ENCODE data around the gene CIBAR2.

Gene CIBAR2

GRCh38 chr16:85144026-85144915, 32.0 kb upstream of the CIBAR2 start:
- no peak for DNase-seq

DNA sequence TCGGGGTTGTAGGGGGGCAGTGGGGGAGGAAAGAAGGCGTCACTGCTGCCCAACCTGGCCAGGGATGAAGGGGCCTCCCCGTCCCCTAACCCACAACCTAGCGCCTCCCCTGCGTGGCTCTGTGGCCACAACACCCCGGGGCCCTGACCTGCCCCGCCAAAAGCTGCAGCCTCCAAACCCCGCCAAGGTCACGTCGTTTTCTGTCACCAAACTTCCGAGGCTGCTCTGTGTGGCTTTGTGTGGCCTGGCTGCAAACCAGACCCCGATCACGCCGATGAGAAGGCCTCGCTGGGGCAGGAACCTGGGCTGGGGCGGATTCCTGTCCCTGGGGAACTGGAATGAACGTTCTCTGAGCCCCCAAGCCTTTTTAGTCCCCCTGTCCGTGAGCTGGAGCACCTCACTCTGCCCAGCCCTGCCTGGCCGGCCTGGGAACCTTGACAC, 30.5 kb upstream of the CIBAR2 start:
- no peak for DNase-seq

- no peak for DNase-seq
Measured at GRCh38 chr16:85142129-85142513, 29.8 kb upstream of the CIBAR2 start.

- no peak for DNase-seq
Measured at GRCh38 chr16:85141491-85142128, 29.3 kb upstream of the CIBAR2 start.

DNA sequence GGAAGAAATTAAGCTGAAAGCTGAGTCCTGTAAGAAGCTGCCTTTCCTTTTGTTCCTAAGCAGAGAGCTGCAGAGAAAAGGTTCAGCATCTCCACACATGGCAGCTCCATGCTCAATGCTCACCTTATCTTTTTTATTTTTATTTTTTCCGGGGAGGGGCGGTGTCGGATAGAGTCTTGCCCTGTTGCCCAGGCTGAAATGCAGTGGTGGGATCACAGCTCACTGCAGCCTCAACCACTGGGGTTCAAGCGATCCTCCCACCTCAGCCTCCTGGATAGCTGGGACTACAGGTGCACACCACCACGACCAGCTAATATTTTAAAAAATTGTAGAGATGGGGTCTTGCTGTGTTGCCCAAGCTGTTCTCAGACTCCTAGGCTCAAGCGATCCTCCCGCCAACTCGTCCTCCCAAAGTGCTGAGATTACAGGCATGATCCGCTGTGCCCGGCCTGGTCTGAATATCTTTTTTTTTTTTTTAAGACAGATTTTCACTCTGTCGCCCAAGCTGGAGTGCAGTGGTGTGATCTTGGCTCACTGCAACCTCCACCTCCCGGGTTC, 28.3 kb upstream of the CIBAR2 start:
- no peak for DNase-seq

DNA sequence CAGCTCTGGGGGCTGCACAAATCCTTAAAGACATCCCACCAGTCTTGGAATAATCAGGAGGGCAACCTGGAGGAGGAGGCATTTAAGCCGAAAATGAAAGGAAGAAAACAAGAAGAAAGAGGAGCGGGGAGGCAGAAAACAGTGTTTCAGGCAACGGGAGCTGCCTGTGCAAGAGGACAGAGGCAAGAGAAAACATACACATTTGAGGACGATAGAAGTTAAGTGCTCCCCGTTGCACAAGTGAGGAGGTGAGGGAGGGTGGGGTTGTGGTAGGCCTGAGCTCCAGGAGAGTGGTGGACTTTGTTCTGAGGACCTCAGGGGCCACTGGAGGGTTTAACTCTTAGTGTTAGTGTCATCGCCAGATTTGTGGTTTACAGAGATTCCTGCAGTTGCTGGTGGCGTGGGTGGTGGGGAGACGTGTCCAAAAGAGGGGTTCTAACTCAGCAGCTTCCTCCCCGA, 27.6 kb upstream of the CIBAR2 start:
- DNase-seq = no peak

GRCh38 chr16:85138825-85139627, 26.8 kb upstream of the CIBAR2 start:
- DNase-seq = no peak

DNA sequence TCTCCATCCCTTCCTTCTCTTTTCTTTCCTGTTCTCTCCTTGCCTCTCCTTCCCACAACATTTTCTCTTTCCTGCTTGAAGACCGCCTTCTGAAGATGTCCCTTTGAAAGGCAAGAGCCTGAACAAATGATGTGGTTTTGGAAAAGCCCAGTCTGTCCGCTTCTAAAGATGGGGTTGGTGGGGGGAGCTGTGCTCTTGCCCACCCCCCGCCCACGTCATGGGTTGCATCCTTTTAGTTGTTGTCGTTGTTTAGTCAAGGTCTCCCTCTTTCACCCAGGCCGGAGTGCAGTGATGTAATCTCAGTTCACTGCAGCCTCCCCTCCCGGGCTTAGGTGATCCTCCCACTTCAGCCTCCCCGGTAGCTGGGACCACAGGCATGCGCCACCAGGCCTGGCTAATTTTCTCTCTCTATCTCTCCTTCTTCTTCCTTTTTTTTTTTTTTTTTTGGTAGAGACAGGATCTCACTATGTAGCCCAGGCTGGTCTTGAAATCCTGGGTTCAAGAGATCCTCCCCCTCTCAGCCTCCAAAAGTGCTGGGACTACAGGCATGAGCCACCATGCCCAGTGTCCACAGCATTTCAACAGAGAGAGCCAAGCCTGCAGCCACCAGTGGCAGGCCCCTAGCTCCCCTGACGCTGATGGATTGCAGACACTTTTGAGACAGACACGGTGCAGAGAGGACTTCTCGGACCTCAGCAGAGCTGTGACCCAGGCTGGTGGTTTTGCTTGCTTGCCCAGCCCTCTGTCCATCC, 26.0 kb upstream of the CIBAR2 start:
- DNase-seq = no peak

- DNase-seq = no peak
Measured at GRCh38 chr16:85137323-85138072, 25.2 kb upstream of the CIBAR2 start.

DNA sequence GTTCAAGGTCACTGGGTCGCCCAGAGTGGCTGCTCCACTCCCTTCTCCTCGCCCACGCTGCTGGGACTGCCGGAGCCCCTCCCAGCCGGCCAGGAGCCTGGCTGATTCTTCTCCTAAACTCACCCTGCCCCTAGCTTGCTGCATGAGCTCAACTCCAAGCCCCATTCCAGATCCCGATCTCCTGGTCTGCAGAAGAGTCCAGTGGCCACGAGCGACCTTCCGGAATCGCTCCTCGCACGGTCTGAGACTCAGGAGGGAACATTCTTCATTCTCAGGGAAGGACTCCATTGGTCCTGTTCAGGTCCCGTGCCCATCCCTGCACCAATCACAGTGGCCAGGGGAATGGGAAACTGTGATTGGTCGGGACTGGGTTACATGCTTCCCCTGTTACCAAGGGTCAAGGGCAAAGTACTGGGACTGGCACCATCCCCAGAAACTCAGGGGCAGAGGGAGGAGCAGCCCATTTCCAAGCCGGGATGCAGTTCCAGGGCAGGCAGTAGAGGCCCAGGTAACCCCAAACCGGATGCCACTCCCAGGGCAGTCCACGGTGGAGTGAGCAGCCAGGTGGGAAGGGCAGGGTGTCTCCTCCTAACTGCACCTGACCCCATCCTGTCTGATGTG, 24.5 kb upstream of the CIBAR2 start:
- DNase-seq = no peak

- no peak for DNase-seq
Measured at GRCh38 chr16:85136213-85136701, 24.0 kb upstream of the CIBAR2 start.

DNA sequence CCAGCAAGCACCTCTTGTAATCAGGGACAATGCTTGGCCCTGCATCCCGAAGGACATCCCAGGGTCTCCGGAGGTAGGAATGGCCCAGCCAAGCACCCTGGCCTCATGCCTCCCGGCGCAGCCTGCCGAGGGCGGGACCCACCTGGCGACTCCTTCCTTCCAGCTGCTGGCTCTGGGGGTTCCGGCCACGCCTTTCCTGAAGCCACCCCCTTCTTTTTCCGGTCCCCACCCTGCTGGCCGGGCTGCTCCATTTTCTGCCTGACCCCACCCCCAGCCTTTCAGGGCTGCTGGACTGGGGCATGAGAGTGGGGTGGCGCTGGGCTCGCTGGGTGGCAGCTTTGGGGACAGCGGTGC, 22.5 kb upstream of the CIBAR2 start:
- no peak for DNase-seq

- no peak for DNase-seq
Measured at GRCh38 chr16:85134076-85134788, 22.0 kb upstream of the CIBAR2 start.

DNA sequence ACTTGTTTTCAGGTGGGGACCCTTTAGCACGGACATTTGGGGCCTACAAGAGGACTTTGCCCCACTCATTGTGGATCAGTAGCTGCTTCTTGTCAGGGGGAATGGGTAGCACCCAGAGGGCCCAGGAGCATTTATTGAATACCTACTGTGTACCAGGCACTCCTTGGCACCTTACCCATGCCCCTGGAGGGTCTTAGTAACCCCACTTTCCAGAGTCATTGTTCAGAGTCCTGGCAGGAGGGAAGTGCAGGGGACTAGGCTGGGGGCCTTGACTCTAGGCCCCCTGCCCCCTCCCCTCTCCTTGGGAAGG, 21.0 kb upstream of the CIBAR2 start:
- no peak for DNase-seq

GRCh38 chr16:85132456-85133289, 20.4 kb upstream of the CIBAR2 start:
- no peak for DNase-seq

- no peak for DNase-seq
Measured at GRCh38 chr16:85130705-85131028, 18.4 kb upstream of the CIBAR2 start.

DNA sequence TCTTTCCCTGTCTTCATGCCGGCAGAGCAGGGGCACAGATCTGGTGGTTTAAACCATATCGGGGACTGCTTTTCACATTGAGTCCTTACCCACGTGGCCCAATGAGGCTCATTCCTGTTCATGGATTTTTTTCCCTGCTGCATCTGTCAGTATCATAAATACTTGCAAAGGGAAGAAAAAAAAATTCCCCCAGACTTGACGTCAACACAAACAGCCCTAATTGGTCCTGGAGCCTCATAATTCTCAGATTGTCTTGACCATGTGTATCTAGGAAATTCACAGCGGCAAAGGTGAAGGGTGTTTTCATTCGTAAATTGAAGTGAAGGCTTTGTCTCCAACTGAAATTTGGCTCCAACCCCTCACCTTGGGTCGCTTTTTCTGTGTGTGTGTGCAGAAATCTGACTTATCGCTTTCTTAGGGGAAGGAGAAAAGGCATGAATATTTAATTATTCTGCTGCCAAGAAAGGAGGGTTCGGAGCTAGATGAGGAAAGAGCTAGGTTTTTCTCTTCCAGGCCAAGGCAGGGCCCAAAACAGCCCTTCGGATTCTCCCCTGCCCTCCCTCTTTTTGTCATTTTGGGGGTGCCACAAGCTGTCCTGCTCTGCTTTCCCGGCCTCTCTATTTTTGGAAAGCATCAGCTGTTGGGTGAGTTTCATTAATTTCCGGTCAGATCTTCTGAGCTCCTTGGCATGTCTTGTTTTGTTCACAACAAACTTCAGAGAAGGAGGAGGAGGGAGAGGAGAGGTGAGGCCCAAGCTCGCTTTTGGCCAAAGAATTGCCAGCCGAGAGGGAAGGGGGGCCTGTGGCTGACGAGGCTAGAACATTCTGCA, 17.8 kb upstream of the CIBAR2 start:
- no peak for DNase-seq

DNA sequence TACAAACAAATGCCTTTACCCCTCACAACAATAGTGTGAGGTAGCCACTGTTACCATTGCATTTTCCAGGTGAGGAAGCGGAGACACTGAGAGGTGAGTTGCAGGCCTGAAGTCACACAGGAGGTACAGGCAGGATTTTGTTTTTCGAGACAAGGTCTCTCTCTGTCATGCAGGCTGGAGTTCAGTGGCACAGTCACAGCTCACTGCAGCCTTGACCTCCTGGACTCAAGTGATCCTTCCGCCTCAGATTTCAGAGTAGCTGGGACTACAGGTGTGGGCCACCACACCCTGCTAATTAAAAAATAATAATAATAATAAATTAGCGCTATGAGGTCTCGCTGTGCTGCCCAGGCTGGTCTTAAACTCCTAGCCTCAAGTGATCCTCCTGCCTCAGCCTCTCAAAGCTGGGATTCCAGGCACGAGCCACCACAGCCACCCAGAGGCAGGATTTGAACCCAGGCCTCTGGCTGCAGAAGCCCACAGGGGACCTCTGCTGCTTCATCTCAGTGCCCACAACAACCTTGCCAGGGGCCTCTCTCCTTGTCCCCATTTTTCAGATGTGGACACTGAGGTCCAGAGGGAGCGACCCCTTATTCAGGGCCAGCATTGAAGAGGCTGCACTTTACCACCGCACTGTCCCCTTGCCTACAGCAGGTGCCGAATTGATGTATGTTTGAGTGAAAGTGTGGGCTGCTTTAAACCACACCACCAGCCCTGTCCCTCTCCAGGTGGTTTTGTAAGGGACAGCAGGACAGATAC, 16.0 kb upstream of the CIBAR2 start:
- DNase-seq = no peak

Measured in cortex of kidney (tissue), 1 donor.